Sigmoid colon (tissue), 3 donors: ENCODE measurements around the gene ABCA10.

ENCODE experiments used
- CTCF ChIP-seq, 4 experiments: fragments of 450-650 bp in 3 of 4; fragments of 200-600 bp in 1 of 4; IDR thresholded peaks; one replicate each; pipeline ENCODE4 v1.5.1; 2016 to 2019; ENCODE audit warnings: antibody characterized with exemption in 4 of 4, mild to moderate bottlenecking in 3 of 4, moderate library complexity in 2 of 4
- POLR2A ChIP-seq, 2 donors: fragments of 450-650 bp; IDR thresholded peaks; one replicate each; pipeline ENCODE4 v1.6.1; 2016; ENCODE audit warnings: antibody characterized with exemption in 2 of 2, mild to moderate bottlenecking in 2 of 2, moderate library complexity in 2 of 2

GRCh38 chr17:69239611-69240600 lies 11.3 kb upstream of the ABCA10 start:
- TF ChIP-seq CTCF (IDR thresholded peaks at IDR 0.05) (no peak), POLR2A (IDR thresholded peaks at IDR 0.05) (no peak)
